ENCODE measurements around the gene ANKRD36C. TPM values are rescaled to one million over a fixed set of nuclear protein-coding genes. Genes with fewer than 3 reads are reported as not detected.
"Not testable (repeated sequence)": the region's sequence is repeated elsewhere in the genome, so short reads cannot be mapped to it uniquely, and the experiment has no call there.

Gene ANKRD36C
- total and polyA plus RNA-seq, 2 experiments from 2014 or later: 12.2 to 15.4 TPM

DNA sequence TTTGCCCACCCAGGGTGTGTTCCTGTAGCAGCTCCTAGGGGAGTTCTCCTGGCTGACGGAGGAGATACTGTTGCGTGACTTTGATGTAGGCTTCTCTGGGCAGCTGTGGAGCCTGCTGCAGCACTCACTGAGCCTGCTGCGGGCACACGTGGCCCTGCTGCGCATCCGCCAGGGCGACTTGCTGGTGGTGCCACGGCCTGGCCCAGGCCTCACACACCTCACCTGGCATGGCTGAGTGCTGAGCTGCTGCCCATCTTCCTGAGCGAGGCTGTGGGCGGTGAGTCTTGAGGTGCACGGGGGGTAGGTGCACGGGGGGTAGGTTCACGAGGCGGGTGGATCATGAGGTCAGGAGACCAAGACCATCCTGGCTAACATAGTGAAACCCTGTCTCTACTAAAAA, 191.7 kb downstream of the ANKRD36C start:
- H3K4me1 ChIP-seq (ENCODE audit: insufficient read depth): no peaks in the 10 kb centered on the region
- no peaks in the 10 kb centered on the region for H3K9me3 ChIP-seq (ENCODE audit: low read depth)
- no peak overlapping the region for H3K4me3 ChIP-seq
- no peaks in the 10 kb centered on the region for H3K79me2 ChIP-seq (ENCODE audit: insufficient read depth)
- H2AFZ ChIP-seq: no peak overlapping the region
- TF ChIP-seq EZH2 (IDR thresholded peaks at IDR 0.05; ENCODE audit: insufficient read depth, poor library complexity, severe bottlenecking) (no peak), EZH2phosphoT487 (IDR thresholded peaks at IDR 0.05; ENCODE audit: insufficient read depth, low read depth) (no peak)
- H3K9me2 ChIP-seq (ENCODE audit: insufficient read depth): no peaks in the 10 kb centered on the region
- no peaks in the 10 kb centered on the region for H3F3A ChIP-seq (ENCODE audit: insufficient read depth)
- in situ Hi-C loops (cut with MboI): no loop called here
- H3K36me3 ChIP-seq (ENCODE audit: low read depth): no peaks in the 10 kb centered on the region
- no peak overlapping the region for H3K9ac ChIP-seq
- no peak for DNase-seq
- WGBS, 2 experiments (ENCODE audit: low coverage in 1 of 2, low lambda C conversion rate in 2 of 2, missing lambda C conversion rate in 2 of 2): 82 to 83% methylated on average over 7 to 14 of the region's 14 CpGs
- no peak overlapping the region for H3K4me2 ChIP-seq (ENCODE audit: unreplicated experiment)
- no peaks in the 10 kb centered on the region for H4K20me1 ChIP-seq (ENCODE audit: insufficient read depth)
- no peak overlapping the region for H3K27ac ChIP-seq
- no peaks in the 10 kb centered on the region for H3K27me3 ChIP-seq (replicated peaks; ENCODE audit: insufficient read depth)

- H3K27me3 ChIP-seq (replicated peaks; ENCODE audit: insufficient read depth); H2AFZ ChIP-seq; H3K4me1 ChIP-seq (ENCODE audit: insufficient read depth); H3K9me2 ChIP-seq (ENCODE audit: insufficient read depth); H4K20me1 ChIP-seq (ENCODE audit: insufficient read depth); H3K4me2 ChIP-seq (ENCODE audit: unreplicated experiment); H3F3A ChIP-seq (ENCODE audit: insufficient read depth); H3K9me3 ChIP-seq (ENCODE audit: low read depth); H3K79me2 ChIP-seq (ENCODE audit: insufficient read depth); H3K36me3 ChIP-seq (ENCODE audit: low read depth); in situ Hi-C loops (cut with MboI); H3K4me3 ChIP-seq; H3K9ac ChIP-seq; H3K27ac ChIP-seq: not testable (repeated sequence)
- WGBS, 2 experiments (ENCODE audit: low coverage in 1 of 2, low lambda C conversion rate in 2 of 2, missing lambda C conversion rate in 2 of 2): 76 to 80% methylated on average over 13 of the region's 13 CpGs
- DNase-seq: peak; percentile 3
Observed at GRCh38 chr2:95799147-95799889, 192.3 kb downstream of the ANKRD36C start.

GRCh38 chr2:95796249-95797099, 195.2 kb downstream of the ANKRD36C start:
- H3K9me3 ChIP-seq (ENCODE audit: low read depth); H3K27me3 ChIP-seq (replicated peaks; ENCODE audit: insufficient read depth); H3K27ac ChIP-seq; H3F3A ChIP-seq (ENCODE audit: insufficient read depth); H3K36me3 ChIP-seq (ENCODE audit: low read depth); H3K4me1 ChIP-seq (ENCODE audit: insufficient read depth); in situ Hi-C loops (cut with MboI); H3K9me2 ChIP-seq (ENCODE audit: insufficient read depth); H3K9ac ChIP-seq; H3K79me2 ChIP-seq (ENCODE audit: insufficient read depth); H3K4me3 ChIP-seq; DNase-seq; H4K20me1 ChIP-seq (ENCODE audit: insufficient read depth); H2AFZ ChIP-seq; H3K4me2 ChIP-seq (ENCODE audit: unreplicated experiment): not testable (repeated sequence)
- no CpG with 5 or more reads among the region's 18 CpGs for WGBS, 2 experiments (ENCODE audit: low coverage in 1 of 2, low lambda C conversion rate in 2 of 2, missing lambda C conversion rate in 2 of 2)

GRCh38 chr2:95793970-95794369, 197.7 kb downstream of the ANKRD36C start:
- DNase-seq; H4K20me1 ChIP-seq (ENCODE audit: insufficient read depth); H3K4me1 ChIP-seq (ENCODE audit: insufficient read depth); H3K27me3 ChIP-seq (replicated peaks; ENCODE audit: insufficient read depth); H3K9me2 ChIP-seq (ENCODE audit: insufficient read depth); H3K9me3 ChIP-seq (ENCODE audit: low read depth); H3K79me2 ChIP-seq (ENCODE audit: insufficient read depth); H3F3A ChIP-seq (ENCODE audit: insufficient read depth); H3K9ac ChIP-seq; H3K36me3 ChIP-seq (ENCODE audit: low read depth); H2AFZ ChIP-seq; in situ Hi-C loops (cut with MboI); H3K4me3 ChIP-seq; H3K4me2 ChIP-seq (ENCODE audit: unreplicated experiment); H3K27ac ChIP-seq: not testable (repeated sequence)
- 0 to 17% methylated on average over 1 to 2 of the region's 5 CpGs for WGBS, 2 experiments (ENCODE audit: low coverage in 1 of 2, low lambda C conversion rate in 2 of 2, missing lambda C conversion rate in 2 of 2)

GRCh38 chr2:95790180-95790579, 201.4 kb downstream of the ANKRD36C start:
- H2AFZ ChIP-seq; H3K9me2 ChIP-seq (ENCODE audit: insufficient read depth); H3F3A ChIP-seq (ENCODE audit: insufficient read depth); H3K27me3 ChIP-seq (replicated peaks; ENCODE audit: insufficient read depth); H3K9me3 ChIP-seq (ENCODE audit: low read depth); DNase-seq; H4K20me1 ChIP-seq (ENCODE audit: insufficient read depth); H3K36me3 ChIP-seq (ENCODE audit: low read depth); in situ Hi-C loops (cut with MboI); H3K4me1 ChIP-seq (ENCODE audit: insufficient read depth); H3K79me2 ChIP-seq (ENCODE audit: insufficient read depth); H3K9ac ChIP-seq; H3K27ac ChIP-seq; H3K4me2 ChIP-seq (ENCODE audit: unreplicated experiment); H3K4me3 ChIP-seq: not testable (repeated sequence)
- WGBS, 2 experiments (ENCODE audit: low coverage in 1 of 2, low lambda C conversion rate in 2 of 2, missing lambda C conversion rate in 2 of 2): no CpG with 5 or more reads among the region's 9 CpGs

DNA sequence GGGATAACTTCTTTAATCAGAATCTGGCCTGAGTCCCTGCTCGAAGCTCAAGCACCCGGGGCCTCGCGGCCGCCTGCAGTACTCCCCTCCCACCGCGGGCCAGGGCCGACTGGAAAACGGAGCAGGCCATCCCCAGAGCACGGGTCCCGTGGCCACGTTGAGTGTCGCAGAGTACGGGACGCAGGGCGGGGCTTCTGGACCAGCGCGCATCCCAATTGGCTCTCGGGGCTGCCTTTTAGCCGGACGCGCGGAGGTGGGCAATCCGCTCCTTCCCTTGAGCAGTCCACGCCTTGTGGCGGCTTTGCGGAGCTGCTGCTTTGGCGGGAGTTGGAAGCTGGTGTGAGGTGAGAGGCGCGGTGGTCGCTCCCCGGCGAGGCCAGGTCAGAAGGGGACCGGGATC, 202.2 kb downstream of the ANKRD36C start:
- H3K4me2 ChIP-seq (ENCODE audit: unreplicated experiment); DNase-seq; H3K4me1 ChIP-seq (ENCODE audit: insufficient read depth); H3K9me3 ChIP-seq (ENCODE audit: low read depth); H2AFZ ChIP-seq; H3F3A ChIP-seq (ENCODE audit: insufficient read depth); H3K27me3 ChIP-seq (replicated peaks; ENCODE audit: insufficient read depth); H4K20me1 ChIP-seq (ENCODE audit: insufficient read depth); in situ Hi-C loops (cut with MboI); H3K9ac ChIP-seq; H3K9me2 ChIP-seq (ENCODE audit: insufficient read depth); H3K36me3 ChIP-seq (ENCODE audit: low read depth); H3K4me3 ChIP-seq; H3K27ac ChIP-seq; H3K79me2 ChIP-seq (ENCODE audit: insufficient read depth): not testable (repeated sequence)
- no CpG with 5 or more reads among the region's 34 CpGs for WGBS, 2 experiments (ENCODE audit: low coverage in 1 of 2, low lambda C conversion rate in 2 of 2, missing lambda C conversion rate in 2 of 2)

GRCh38 chr2:95788642-95789041, 203.0 kb downstream of the ANKRD36C start:
- H3K9me2 ChIP-seq (ENCODE audit: insufficient read depth); H3K9ac ChIP-seq; H3F3A ChIP-seq (ENCODE audit: insufficient read depth); H2AFZ ChIP-seq; H3K9me3 ChIP-seq (ENCODE audit: low read depth); H3K27ac ChIP-seq; DNase-seq; H4K20me1 ChIP-seq (ENCODE audit: insufficient read depth); H3K79me2 ChIP-seq (ENCODE audit: insufficient read depth); H3K27me3 ChIP-seq (replicated peaks; ENCODE audit: insufficient read depth); H3K4me1 ChIP-seq (ENCODE audit: insufficient read depth); H3K4me2 ChIP-seq (ENCODE audit: unreplicated experiment); H3K4me3 ChIP-seq; H3K36me3 ChIP-seq (ENCODE audit: low read depth); in situ Hi-C loops (cut with MboI): not testable (repeated sequence)
- no CpG with 5 or more reads among the region's 13 CpGs for WGBS, 2 experiments (ENCODE audit: low coverage in 1 of 2, low lambda C conversion rate in 2 of 2, missing lambda C conversion rate in 2 of 2)
